NCI-H774 (cell line): ENCODE data around the gene LAMA2.
"Not testable (repeated sequence)": the region's sequence is repeated elsewhere in the genome, so short reads cannot be mapped to it uniquely, and the experiment has no call there.

Experiments
- DNase-seq: peaks from one replicate; lab custom pipeline; 2025; lab: John Stamatoyannopoulos, UW

The LAMA2 gene

GRCh38 chr6:129006724-129007514 lies 124.0 kb downstream of the LAMA2 start:
- no peak for DNase-seq

- DNase-seq, result no peak
Measured at GRCh38 chr6:129007701-129008373, 124.9 kb downstream of the LAMA2 start.

- DNase-seq, result no peak
Measured at GRCh38 chr6:129008591-129008990, 125.7 kb downstream of the LAMA2 start.

GRCh38 chr6:129009851-129010250 lies 126.9 kb downstream of the LAMA2 start:
- no peak for DNase-seq

GRCh38 chr6:129014302-129014701 lies 131.4 kb downstream of the LAMA2 start:
- no peak for DNase-seq

- no peak for DNase-seq
Measured at GRCh38 chr6:129015721-129016120, 132.8 kb downstream of the LAMA2 start.

- no peak for DNase-seq
Measured at GRCh38 chr6:129016844-129017243, 133.9 kb downstream of the LAMA2 start.

- no peak for DNase-seq
Measured at GRCh38 chr6:129022011-129022553, 139.1 kb downstream of the LAMA2 start.

- no peak for DNase-seq
Measured at GRCh38 chr6:129026601-129027000, 143.7 kb downstream of the LAMA2 start.

GRCh38 chr6:129029778-129030177 lies 146.8 kb downstream of the LAMA2 start:
- DNase-seq, result no peak

GRCh38 chr6:129030215-129030614 lies 147.3 kb downstream of the LAMA2 start:
- no peak for DNase-seq

GRCh38 chr6:129031051-129031599 lies 148.2 kb downstream of the LAMA2 start:
- no peak for DNase-seq

- no peak for DNase-seq
Measured at GRCh38 chr6:129032602-129033001, 149.7 kb downstream of the LAMA2 start.

- no peak for DNase-seq
Measured at GRCh38 chr6:129033180-129033579, 150.2 kb downstream of the LAMA2 start.

GRCh38 chr6:129033581-129033980 lies 150.6 kb downstream of the LAMA2 start:
- no peak for DNase-seq

GRCh38 chr6:129041563-129041962 lies 158.6 kb downstream of the LAMA2 start:
- no peak for DNase-seq

GRCh38 chr6:129046526-129046925 lies 163.6 kb downstream of the LAMA2 start:
- DNase-seq, result no peak

GRCh38 chr6:129047834-129048233 lies 164.9 kb downstream of the LAMA2 start:
- no peak for DNase-seq

GRCh38 chr6:129050086-129050485 lies 167.1 kb downstream of the LAMA2 start:
- no peak for DNase-seq

GRCh38 chr6:129053143-129053542 lies 170.2 kb downstream of the LAMA2 start:
- not testable (repeated sequence) for DNase-seq

- no peak for DNase-seq
Measured at GRCh38 chr6:129055796-129056195, 172.9 kb downstream of the LAMA2 start.

- no peak for DNase-seq
Measured at GRCh38 chr6:129059650-129060049, 176.7 kb downstream of the LAMA2 start.

GRCh38 chr6:129069006-129069405 lies 186.1 kb downstream of the LAMA2 start:
- DNase-seq, result no peak
